Measurements from ENCODE around the gene TBL1X.

DNA sequence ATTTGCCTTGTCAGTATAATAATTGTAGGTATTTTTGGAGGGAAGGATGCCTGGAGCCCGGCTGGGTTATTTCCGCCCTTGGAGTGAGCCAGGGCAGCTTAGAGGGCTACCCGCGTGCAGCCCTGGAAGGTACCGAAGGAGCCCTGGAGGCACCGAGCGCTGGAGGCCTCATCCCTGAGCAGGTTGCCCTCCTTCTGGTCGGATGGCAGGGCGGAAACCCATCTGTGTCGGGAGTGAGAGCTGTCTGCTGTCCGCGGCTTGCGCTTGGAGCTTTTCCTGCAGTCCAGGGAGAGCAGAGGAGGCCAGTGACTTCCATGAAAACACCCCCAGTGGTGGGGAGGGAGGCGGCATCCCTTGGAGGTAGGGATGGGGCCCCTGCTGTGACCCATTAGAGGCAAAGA lies 122.1 kb downstream of the TBL1X start:
- TF ChIP-seq, protein P1, sequence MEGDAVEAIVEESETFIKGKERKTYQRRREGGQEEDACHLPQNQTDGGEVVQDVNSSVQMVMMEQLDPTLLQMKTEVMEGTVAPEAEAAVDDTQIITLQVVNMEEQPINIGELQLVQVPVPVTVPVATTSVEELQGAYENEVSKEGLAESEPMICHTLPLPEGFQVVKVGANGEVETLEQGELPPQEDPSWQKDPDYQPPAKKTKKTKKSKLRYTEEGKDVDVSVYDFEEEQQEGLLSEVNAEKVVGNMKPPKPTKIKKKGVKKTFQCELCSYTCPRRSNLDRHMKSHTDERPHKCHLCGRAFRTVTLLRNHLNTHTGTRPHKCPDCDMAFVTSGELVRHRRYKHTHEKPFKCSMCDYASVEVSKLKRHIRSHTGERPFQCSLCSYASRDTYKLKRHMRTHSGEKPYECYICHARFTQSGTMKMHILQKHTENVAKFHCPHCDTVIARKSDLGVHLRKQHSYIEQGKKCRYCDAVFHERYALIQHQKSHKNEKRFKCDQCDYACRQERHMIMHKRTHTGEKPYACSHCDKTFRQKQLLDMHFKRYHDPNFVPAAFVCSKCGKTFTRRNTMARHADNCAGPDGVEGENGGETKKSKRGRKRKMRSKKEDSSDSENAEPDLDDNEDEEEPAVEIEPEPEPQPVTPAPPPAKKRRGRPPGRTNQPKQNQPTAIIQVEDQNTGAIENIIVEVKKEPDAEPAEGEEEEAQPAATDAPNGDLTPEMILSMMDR (IDR thresholded peaks at IDR 0.05), result no peak
- TF ChIP-seq POLR2A (IDR thresholded peaks at IDR 0.05), result no peak
- no peak for TF ChIP-seq EP300 (IDR thresholded peaks at IDR 0.05)
